Fibroblast of skin of left biceps (primary cell): ENCODE results near the gene LKAAEAR1.

Experiments
- DNase-seq, 2 experiments: peaks; one replicate each; pipeline ENCODE4 v3.0.0-alpha.2; 2013; ENCODE audit warnings: low read depth in 2 of 2

The LKAAEAR1 gene

DNA sequence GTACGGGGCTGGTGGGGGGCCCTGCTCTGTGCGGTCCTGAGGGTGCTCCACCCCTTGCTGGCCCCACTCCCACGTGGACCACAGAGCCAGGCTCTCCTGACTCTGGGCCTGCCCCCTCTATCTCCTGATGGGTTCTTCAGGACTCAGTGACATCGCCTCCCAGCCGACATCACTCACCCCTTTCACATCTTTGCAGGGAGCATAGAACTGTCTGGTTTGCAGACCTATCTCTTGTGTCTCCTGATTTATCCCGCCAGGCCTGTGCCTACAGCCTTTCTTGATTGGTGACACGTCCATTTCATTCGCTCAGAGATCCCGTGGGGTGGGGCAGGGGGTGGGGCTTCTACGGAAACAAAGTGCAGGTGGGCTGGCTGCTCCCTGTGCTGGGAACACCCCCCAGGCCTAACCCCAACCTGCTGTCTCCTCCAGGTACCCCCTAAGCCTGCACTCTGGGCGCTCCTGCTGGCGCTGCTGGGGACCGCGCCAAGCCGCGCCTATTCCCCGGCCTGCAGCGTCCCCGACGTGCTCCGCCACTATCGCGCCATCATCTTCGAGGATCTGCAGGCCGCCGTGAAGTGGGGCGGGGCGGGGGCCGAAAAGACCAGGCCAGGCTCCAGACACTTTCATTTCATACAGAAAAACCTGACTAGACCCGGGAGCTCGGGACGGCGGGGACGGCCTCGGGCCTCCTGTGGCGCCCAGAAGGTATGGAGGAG, 46.5 kb downstream of the LKAAEAR1 start:
- DNase-seq = no peak

GRCh38 chr20:64037199-64037497, 47.0 kb downstream of the LKAAEAR1 start:
- DNase-seq = no peak

- no peak for DNase-seq
These were observed 47.6 kb downstream of the LKAAEAR1 start for GRCh38 chr20:64036346-64037198.

DNA sequence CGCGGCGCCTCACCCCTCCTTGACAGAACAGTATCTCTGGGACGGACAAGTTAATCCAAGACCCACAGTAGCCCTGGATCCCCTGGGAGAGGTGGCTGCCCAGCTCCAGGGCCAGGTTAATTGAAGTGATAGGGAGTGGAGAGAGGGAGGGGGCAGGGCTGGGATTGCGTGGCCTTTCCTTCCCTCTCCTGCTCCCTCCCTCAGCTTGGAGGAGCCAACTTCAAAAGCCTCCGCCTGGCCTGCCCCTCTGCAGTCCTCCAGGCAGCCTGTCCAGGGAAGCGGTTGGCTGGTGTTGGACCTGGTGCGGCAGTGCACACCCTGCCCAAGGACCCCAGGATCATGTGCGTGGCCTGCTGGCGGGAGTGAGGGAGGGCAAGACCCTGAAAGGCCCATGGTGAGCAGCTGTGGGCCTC, 48.3 kb downstream of the LKAAEAR1 start, which contains the start of gene C20orf204:
C20orf204 (plus strand) TSS at position 250 of the 413 bp plus-strand sequence; CDS start at position 392, 142 bp downstream.
- no peak for DNase-seq

DNA sequence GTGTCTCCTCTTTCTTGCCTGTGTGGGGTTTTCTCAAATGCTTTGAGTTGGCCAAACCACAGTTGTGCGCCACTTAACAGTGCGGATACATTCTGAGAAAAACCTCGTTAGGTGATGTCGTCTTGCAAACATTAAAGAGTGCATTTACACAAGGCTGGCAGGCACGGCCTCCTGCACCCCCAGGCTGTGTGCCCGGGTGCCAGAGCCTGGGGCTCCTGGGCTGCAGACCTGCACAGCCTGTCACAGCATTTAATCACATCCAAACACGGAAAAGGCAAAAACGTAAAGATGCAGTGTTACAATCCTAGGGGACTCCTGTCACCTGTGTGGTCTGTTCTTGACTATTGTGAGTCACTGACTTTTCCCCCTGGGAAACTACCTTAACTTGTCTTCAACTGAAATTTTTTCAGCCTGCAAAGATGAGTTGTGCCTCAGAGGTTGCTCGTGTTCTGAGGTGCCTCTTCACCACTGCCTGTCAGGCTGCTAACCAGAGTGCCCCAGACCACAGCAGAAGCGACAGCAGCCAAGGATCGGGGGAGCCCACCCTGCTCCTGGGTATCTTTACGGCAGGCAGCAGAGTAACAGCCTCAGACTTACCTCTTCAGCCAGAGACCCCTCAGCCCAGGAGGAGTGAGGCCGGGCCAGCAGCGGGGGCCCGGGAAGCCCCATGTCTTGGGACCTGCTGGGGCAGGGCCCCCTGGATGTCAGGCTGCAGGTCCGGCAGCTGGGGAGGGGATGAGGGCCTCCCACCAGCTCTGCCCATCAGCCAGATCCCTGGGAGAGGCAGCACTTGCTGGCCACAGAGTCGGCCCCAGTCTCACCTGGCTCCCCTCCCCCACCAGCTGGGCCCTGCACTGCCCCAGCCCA, 48.9 kb downstream of the LKAAEAR1 start:
- no peak for DNase-seq

DNA sequence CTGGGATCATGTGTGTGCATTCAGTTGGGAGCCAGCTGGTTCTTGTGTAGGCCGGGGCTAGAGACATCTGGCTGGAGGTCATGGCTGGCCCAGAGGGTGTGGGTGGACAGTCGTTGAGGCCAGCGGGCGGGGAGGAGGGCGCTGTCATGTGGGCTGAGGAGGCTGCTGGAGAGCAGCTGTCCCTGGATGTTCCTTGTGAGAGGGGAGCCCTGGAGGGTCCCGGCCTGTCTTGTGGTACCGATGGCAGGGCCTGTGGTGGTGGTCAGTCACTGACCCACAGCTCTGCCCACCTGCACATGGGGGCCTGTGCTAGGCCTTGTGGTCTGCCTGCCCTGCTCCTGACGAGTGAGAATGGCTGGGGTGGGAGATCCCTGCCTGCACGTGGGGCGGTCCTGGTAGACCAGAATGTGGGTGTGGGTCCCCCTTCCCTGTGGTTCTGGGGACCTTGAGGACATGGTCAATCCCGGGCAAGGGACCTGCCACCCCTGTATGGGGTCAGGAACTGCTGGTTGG, 50.2 kb downstream of the LKAAEAR1 start:
- no peak for DNase-seq
